GM15510 (cell line): ENCODE measurements around the gene DAB2IP.

Experiments used
- POLR2A ChIP-seq: IDR thresholded peaks from 3 replicates; pipeline ENCODE4 v1.6.1; 2011; ENCODE audit warnings: borderline replicate concordance; ENCODE audit not compliant: insufficient read length; ENCODE audit errors: extremely low read depth

The DAB2IP gene

DNA sequence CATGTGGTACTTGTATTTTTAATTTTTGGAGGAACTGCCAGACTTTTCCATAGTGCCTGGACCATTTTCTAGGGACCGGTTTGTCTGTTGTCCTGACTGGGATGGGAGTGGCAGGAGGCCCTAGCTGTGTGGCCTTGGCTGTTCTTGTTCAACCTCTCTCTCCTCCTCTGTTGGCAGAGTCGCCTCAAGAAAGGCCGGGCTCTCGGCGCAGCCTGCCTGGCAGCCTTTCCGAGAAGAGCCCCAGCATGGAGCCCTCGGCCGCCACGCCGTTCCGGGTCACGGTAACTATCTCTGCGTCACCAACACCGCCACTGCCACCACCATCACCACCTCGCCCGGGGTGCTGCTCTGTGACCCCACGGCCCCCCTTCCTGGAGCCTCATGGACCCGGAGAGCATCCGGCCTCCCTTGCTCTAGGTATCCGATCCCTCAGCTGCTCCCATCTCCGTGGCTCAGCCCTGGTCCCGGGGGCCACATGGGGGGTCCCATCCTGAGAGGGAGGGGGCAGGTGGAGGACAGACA is 27.1 kb downstream of the DAB2IP start:
- no peak for TF ChIP-seq POLR2A

DNA sequence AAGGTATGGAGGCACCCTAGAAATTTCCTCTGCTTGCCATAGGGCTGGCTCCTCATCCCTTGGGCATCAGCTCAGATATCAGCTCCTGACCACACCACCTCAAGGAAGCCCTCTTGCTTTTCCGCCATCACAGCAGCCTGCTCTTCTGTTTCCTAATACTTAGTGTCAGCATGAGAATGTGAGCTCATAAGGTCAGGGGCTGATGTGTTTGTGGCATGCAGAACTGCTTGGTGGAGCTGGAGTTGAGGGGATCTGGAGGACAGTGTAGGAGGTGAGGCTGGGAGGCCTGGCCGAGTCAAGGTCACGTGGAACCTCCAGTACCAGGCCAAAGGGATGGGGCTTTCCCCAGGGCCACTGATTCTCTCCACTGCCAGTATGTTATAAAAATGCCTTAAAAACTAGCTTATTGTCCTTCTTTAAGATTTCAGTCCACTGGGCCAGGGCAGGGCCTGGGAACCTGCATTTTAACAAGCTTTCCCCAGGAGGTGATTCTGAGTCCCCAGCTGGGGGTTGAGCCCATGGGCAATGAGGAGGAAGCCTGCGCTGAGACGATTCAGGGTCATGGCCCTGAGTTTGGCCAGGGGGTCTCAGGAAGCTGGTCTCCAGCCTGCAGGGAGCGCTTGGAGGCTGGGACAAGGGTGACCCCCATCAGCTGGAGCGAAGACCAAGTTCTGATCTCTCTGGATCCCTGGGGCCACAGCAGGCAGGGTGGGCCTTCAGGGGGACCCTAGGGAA is 28.6 kb downstream of the DAB2IP start:
- TF ChIP-seq POLR2A, result no peak

DNA sequence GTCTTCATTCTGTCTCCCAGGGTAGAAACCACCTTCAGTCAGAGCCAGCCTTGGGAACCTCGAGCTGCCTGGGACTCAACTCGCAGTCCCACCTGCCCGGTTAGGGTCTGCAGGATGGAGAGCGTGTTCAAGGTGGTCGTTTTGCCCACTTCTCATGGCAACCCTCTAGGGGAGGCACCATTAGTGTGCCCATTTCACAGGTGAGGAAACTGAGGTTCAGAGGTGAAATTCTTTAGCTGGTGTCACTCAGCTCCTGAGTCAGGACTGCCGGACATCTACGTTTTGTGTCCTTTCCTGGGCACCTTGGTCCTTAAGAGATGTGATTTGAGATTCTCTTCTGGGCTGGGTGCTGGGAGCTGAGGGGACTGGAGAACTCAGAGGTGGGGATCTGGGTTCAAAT is 30.0 kb downstream of the DAB2IP start:
- no peak for TF ChIP-seq POLR2A

DNA sequence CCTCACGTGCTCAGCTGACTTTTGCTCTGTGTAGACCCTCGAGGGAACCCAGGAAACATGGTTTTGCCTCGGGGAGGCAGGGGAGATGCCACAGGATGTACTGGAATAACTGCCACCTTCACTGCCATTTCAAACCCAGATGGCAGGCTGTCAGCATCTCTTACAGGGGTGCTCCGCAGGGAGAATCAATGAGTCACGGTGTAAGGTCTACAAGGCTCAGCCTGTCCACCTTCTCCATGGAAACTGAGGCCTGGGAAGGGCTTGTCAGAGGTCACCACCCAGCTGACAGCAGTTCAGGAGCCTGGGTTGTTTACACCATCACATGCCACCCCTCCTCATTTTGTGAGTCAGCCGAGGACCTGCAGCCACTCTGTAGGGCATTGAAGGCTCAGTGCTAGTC is 30.8 kb downstream of the DAB2IP start:
- no peak for TF ChIP-seq POLR2A

DNA sequence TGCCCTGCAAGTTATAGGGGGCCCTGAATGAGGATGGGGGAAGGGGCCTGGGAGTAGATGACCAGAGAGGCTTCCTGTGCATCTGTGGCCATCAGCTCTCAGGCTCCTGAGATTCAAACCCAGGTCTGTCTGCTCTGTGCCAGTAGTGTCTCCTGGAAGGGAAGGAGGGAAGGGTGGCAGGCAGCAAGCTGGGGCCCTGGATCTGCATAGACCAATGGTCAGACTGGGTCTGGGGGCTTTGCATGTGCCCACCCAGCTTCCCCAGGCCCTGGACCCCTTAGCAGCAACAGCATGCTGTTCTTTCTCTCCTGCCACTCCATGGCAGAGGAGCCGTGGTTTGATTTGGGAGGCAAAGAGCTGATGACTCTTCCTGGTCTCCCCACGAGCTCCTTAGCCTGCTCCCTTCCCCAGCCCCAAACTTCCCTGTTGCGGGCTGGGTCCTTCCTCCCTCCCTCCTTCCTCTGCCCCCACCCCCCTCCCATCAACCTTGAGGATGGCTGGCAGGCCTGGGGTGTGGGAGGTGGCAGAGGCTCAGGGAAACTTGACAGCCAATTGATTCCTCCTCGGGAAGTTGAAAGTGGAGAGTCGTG is 31.6 kb downstream of the DAB2IP start:
- TF ChIP-seq POLR2A, result no peak

DNA sequence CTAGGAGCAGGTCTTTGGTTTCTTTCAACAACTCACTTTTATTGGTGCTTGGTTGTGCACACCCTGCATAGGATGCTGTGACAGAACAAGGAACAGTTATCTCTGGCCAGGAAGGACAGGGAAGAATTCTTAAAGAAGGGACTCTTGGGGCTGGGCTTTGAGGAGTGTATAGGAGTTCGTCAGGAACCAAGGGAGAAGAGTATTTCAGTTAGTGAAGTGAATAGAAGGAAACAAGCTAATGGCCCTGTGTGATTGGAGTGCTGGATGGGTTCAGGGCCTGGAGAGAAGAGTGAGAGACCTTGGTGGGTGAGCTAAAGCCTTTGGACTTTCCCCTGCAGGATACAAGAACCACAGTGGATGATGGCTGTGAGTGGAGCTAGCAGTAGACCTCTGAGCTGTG is 32.2 kb downstream of the DAB2IP start:
- no peak for TF ChIP-seq POLR2A

DNA sequence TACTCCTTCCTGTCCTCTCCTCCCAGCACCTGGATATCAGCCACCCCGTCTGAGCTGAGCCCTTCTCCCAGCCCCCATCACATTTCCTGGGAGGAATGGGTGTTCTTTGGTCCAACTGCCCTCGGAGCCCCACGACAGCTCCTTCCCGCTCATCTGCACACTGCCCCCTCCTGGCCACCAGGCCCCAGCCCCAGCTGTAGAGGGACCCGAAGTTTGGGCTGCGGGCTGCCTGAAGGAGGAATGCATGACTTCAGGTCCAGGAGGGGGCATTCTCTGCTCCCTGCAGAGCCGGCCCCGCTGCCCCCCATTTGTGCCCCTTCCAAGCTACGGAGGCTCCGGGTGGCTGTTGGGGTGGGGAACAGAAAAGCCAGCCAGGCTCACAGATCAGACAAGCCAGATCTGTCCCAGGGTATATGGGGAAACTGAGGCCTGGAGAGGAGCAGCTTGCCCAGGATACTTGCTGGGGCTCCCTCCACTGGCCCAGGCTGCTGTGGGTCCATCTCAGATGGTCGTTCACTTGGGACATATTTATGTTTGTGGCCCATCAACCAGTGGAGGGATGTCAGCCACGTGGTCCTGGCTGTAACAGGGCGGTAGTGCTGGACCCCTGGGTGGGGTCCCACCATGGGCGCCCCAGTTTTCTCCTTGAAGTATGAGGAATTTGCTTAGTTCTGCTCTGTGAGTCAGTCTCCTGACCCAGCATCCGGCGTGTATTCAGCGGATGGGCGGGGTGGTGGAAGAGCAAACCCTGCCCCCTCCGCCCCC is 33.1 kb downstream of the DAB2IP start:
- TF ChIP-seq POLR2A, result no peak

DNA sequence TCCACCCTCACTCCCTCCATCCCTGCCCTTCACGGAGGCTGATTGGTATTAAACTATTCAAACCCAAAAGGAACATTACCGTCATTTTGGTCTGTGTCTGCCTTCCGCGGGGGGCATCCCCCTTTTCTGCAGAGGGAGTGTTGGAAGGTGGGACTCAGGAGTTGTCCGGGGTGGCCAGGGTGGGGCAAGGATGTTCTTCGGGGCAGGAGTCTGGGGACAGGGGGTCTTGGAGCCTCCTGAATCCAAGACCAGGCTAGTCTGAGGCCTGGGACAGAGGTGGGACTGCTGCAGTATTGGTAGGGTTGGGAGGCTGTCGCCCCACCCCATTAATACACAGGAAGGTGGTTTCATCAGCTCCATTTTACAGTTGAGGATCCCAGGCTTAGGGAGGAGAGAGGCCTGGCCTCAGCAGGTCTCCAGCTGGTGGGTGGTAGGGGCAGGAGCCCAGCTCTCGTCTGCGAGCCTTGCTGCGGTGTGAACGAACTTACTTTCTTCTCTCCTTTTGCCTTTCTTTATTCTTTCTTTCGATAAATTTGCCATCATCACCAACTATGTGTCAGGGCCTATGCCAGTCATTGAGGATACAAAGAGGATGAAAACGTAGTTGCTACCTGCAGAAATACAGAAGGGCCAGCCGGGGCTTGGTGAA is 33.8 kb downstream of the DAB2IP start:
- no peak for TF ChIP-seq POLR2A

DNA sequence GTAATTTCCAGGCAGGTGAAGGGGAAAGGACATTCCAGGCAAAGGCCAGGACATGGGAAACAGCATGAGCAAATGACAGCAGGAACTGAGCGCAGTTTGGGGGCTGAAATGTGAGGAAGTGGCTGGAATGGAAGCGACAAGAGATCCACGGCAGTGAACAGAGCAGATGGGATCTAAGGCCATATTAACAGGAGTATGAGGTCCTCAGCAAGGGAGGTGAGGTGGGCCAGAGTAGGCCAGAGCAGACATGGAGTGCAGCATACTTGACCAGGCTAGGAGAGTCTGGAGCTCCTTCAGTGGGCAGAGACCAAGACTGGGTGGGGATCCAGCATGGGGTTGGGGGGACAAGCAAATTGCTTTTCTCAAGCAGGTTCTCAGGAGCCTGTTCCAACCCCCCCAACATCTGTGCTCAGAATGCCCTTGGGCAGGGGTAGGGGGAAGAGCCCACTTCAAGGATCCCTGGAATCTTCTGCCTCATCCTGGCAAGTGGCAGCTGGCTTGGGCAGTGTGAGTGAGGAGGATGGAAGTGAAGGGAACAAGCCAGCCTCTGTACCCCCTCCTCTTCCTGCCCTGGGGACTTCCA is 34.5 kb downstream of the DAB2IP start:
- no peak for TF ChIP-seq POLR2A

DNA sequence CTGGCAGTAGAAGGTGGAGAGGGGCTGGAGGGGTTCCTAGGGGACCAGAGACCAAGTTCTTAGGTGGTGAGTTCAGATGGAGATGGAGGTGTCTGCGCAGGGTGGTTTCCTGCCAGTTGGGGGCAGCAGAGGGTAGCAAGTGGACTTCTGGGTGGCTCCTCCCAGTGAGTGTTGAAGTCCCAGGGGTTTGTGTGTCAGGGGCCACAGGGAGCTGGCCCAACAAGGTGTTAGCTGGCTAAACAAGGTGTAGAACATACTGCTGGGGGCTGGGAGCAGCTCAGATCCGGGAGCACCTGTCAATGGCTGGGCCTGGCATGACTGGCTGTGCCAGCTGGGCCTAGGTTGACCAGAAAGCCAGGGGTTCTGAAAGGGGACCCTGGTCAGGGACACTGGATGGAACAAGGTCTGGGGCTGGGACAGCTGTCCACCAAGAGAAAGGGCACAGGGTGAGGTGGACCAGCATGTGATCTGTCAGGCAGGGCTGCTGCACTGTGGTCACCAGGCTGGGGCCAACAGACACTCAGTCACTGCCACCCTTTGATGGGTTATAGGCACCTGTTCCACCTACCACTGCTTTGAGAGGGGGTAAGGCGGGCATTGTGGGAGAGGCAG is 35.6 kb downstream of the DAB2IP start:
- no peak for TF ChIP-seq POLR2A

DNA sequence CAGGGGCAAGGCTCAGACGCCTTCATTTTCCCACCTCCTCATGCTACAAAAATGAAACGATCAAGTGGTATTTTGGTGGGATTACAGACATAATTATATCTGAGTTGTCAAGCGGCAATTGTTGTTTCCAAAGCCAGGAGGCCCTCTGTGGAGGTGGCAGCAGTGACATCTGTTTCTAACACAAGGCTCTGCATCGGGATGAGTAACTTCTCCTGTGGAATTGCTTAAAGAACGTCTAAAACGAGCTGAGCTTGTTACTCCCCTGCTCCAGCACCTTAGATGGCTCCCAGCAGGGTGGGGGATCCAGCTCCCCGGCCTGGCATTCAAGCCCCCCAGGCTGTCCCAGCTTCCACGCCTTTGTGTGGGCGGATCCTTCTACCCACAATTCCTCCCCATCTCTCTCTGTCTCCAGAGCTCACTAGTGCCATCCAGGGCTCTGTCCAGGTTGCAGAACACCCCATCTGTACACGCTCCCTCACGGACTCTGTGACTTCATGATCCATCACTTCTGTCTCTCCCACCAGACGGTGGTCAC is 36.8 kb downstream of the DAB2IP start:
- no peak for TF ChIP-seq POLR2A

DNA sequence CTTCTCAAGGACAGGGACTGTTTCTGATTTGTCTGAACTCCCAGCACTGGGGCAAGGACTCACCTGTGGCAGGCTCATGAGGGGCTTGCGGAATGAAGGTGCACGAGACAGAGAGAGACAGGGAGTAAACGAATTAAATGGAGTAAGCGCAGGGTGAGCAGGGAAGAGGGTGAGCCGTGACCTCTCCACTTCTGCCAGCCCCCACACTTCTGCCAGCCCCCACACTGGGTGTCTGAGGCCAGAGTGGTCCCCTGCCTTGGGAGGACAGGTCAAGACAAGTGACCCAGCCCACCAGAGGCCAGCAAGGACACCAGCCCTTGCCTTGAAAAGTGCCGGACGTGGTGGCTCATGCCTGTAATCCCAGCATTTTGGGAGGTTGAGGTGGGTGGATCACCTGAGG is 37.2 kb downstream of the DAB2IP start:
- no peak for TF ChIP-seq POLR2A

DNA sequence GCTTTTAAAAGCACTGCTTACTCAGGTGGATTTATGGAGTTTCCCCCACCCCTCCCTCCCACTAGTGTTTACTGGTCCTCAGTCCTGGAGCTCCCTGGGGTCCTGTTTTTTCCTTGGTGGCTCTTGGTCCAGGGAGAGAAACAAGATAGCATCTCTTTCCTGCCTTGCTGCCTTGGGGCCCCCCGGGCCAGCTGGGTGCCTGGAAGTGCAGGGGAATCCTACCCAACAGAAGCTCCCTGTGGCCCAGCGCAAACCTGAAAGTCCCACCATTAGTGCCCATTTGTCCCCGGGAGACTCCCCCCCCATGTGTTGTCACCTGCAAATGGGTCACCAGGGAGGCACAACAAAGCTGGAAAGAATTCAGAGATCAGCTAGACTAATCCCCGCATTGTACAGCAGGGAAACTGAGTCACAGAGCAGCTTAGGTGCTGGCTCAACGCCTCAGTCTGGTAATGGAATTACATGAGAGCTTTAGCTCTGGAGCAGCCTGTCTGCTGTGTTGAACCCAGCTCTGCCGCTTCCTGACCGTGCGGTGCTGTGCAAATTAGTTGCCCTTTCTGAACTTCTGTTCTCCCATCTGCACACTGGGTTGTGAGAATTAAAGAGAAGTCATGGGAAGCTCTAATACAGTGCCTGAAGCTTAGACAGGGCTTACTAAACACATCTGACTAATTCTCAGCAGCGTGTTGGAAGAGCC is 38.2 kb downstream of the DAB2IP start:
- TF ChIP-seq POLR2A, result no peak

DNA sequence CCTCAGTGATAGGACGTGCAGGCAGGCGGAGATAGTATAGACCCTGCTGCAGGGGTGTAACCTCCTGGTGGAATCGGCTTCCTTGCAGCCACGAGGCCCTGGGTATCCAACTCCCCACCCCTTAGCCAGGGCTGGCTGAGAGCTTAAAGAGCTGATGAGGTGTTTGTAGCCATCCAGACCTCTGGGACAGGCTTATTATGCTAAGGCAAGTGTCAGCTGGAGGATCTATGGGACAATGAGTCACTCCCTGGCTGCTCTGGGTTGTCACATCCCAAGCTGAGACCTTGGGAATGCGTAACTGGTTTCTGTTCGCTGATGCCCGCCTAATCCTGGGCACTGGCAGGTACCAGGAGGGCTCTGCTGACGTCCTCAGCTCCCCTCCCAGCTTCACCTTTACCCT is 38.9 kb downstream of the DAB2IP start:
- TF ChIP-seq POLR2A, result no peak

DNA sequence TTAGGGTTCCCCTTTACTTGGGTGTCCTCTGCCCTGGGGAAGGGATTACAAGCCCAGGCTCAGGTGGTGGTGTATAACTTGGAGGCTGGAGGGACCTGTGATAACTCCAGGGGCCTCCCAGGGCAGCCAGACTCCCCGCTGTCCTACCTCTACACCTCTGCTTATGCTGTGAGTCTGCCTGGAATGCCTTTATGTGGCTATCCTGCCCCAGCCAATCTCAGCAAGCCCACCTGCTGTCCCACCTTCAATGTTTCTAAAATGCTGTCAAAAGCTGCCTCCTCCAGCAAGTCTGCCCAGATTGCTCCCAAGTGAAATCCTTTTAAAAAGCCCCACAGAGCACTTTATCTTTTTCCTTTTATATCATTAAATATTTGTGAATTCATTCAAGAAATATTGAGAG is 39.3 kb downstream of the DAB2IP start:
- TF ChIP-seq POLR2A, result no peak
